HG03139 (cell line): Measurements from ENCODE around the gene LPIN2.
"Not testable (repeated sequence)": the region's sequence is repeated elsewhere in the genome, so short reads cannot be mapped to it uniquely, and the experiment has no call there.

ENCODE experiments used
- ATAC-seq: cut with Tn5 transposase; IDR thresholded peaks from one replicate; pipeline ENCODE4 v1.9.1; 2021; ENCODE audit not compliant: unreplicated experiment

The LPIN2 gene

GRCh38 chr18:3012136-3013023 lies 564 bp downstream of the LPIN2 start:
- peak; percentile 28 for ATAC-seq

GRCh38 chr18:3010086-3010485 lies 2.9 kb downstream of the LPIN2 start:
- no peak for ATAC-seq

GRCh38 chr18:3008541-3008940 lies 4.4 kb downstream of the LPIN2 start:
- no peak for ATAC-seq

GRCh38 chr18:3007491-3007890 lies 5.5 kb downstream of the LPIN2 start:
- ATAC-seq: no peak

- no peak for ATAC-seq
Observed at GRCh38 chr18:3005462-3005861, 7.5 kb downstream of the LPIN2 start.

- not testable (repeated sequence) for ATAC-seq
Observed at GRCh38 chr18:3003766-3004165, 9.2 kb downstream of the LPIN2 start.

GRCh38 chr18:3002732-3003131 lies 10.2 kb downstream of the LPIN2 start:
- ATAC-seq: no peak

- ATAC-seq: no peak
Observed at GRCh38 chr18:2998644-2999043, 14.3 kb downstream of the LPIN2 start.

- ATAC-seq: no peak
Observed at GRCh38 chr18:2997846-2998564, 14.9 kb downstream of the LPIN2 start.

GRCh38 chr18:2997429-2997828 lies 15.5 kb downstream of the LPIN2 start:
- no peak for ATAC-seq

GRCh38 chr18:2994603-2995432 lies 18.1 kb downstream of the LPIN2 start:
- peak; percentile 81 for ATAC-seq

- ATAC-seq: no peak
Observed at GRCh38 chr18:2994020-2994589, 18.8 kb downstream of the LPIN2 start.

GRCh38 chr18:2992995-2993877 lies 19.7 kb downstream of the LPIN2 start:
- no peak for ATAC-seq

GRCh38 chr18:2990956-2991640 lies 21.8 kb downstream of the LPIN2 start:
- ATAC-seq: no peak

- ATAC-seq: no peak
Observed at GRCh38 chr18:2987876-2988790, 24.8 kb downstream of the LPIN2 start.

GRCh38 chr18:2986150-2986865 lies 26.6 kb downstream of the LPIN2 start:
- no peak for ATAC-seq

GRCh38 chr18:2985628-2986027 lies 27.3 kb downstream of the LPIN2 start:
- ATAC-seq: no peak
